Breast epithelium (tissue), 3 donors: Measurements from ENCODE around the gene MREG.

Experiments
- POLR2A ChIP-seq: fragments of 450-650 bp; IDR thresholded peaks from one replicate; pipeline ENCODE4 v1.6.1; 2016; ENCODE audit warnings: antibody characterized with exemption, mild to moderate bottlenecking, moderate library complexity
- POLR2AphosphoS5 ChIP-seq, 3 donors: sonication (generic); formaldehyde crosslinking; IDR thresholded peaks; one replicate each; pipeline ENCODE4 v1.6.1; 2017; ENCODE audit warnings: antibody characterized with exemption in 3 of 3
- TF ChIP-seq, protein P1 (sequence below), 3 donors: fragments of 450-650 bp; IDR thresholded peaks; one replicate each; pipeline ENCODE4 v1.5.1; 2016 to 2017; ENCODE audit warnings: antibody characterized with exemption in 3 of 3, mild to moderate bottlenecking in 3 of 3, moderate library complexity in 3 of 3

DNA sequence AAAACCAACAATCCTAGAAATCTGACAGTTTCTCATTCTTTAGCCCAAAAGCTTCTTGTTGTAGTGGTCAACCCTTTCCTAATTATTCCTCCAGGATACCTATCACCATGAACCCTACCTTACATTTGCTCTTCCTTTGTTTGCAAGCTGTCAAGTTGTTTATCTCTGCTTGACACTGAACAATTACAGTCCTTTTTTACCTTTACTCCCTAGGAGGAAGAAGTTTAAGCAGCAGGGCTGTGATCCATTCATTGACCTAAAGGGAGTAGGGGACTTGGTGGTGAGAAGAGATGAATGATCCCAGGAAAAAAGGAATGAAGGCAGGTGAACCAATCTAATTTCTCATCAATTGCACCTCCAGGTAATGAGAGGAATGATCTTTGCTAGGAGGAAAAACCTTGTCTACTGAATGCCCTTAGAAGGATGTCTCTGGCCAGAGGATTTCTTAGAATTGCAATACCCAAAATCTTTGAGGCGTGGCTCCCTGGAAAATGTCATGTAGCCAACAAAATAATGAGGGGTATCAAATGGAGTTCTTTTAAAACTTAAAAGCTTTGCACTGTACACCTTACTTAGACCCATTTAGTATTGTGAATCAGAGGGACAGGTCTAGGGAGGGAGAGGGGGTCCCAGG, 47.7 kb downstream of the MREG start:
- TF ChIP-seq, protein P1, sequence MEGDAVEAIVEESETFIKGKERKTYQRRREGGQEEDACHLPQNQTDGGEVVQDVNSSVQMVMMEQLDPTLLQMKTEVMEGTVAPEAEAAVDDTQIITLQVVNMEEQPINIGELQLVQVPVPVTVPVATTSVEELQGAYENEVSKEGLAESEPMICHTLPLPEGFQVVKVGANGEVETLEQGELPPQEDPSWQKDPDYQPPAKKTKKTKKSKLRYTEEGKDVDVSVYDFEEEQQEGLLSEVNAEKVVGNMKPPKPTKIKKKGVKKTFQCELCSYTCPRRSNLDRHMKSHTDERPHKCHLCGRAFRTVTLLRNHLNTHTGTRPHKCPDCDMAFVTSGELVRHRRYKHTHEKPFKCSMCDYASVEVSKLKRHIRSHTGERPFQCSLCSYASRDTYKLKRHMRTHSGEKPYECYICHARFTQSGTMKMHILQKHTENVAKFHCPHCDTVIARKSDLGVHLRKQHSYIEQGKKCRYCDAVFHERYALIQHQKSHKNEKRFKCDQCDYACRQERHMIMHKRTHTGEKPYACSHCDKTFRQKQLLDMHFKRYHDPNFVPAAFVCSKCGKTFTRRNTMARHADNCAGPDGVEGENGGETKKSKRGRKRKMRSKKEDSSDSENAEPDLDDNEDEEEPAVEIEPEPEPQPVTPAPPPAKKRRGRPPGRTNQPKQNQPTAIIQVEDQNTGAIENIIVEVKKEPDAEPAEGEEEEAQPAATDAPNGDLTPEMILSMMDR (IDR thresholded peaks at IDR 0.05): no peak
- TF ChIP-seq POLR2AphosphoS5 (IDR thresholded peaks at IDR 0.05): no peak
- no peak for TF ChIP-seq POLR2A
